ENCODE measurements around the gene SPANXB1.
"Not testable (repeated sequence)": the region's sequence is repeated elsewhere in the genome, so short reads cannot be mapped to it uniquely, and the experiment has no call there.

Gene SPANXB1

GRCh38 chrX:141002568-141002967 lies at the start of gene SPANXB1:
SPANXB1 (plus strand) TSS chrX:141002594; CDS start chrX:141002694, 100 bp downstream.
- not testable (repeated sequence) for DNase-seq

GRCh38 chrX:140967036-140967435 lies 35.4 kb upstream of the SPANXB1 start:
- no peak for DNase-seq

GRCh38 chrX:140971099-140971795 lies 31.1 kb upstream of the SPANXB1 start:
- no peak for DNase-seq

- DNase-seq, result no peak
These were observed 26.9 kb upstream of the SPANXB1 start for GRCh38 chrX:140975472-140975871.

GRCh38 chrX:140980271-140980670 lies 22.1 kb upstream of the SPANXB1 start:
- no peak for DNase-seq

- no peak for DNase-seq
These were observed 18.7 kb upstream of the SPANXB1 start for GRCh38 chrX:140983730-140984129.

- DNase-seq, result not testable (repeated sequence)
These were observed 2.8 kb downstream of the SPANXB1 start for GRCh38 chrX:141005243-141005642.

- DNase-seq, result not testable (repeated sequence)
These were observed 41.9 kb downstream of the SPANXB1 start for GRCh38 chrX:141044246-141044645.

- not testable (repeated sequence) for DNase-seq
These were observed 47.5 kb downstream of the SPANXB1 start for GRCh38 chrX:141049878-141050277.

GRCh38 chrX:141052098-141052497 lies 49.7 kb downstream of the SPANXB1 start:
- DNase-seq, result not testable (repeated sequence)

Measured in NCI-H748 treated with DMSO at 0.1 percent for 48 hours (cell line).